ENCODE measurements around the gene CHAC1.

DNA sequence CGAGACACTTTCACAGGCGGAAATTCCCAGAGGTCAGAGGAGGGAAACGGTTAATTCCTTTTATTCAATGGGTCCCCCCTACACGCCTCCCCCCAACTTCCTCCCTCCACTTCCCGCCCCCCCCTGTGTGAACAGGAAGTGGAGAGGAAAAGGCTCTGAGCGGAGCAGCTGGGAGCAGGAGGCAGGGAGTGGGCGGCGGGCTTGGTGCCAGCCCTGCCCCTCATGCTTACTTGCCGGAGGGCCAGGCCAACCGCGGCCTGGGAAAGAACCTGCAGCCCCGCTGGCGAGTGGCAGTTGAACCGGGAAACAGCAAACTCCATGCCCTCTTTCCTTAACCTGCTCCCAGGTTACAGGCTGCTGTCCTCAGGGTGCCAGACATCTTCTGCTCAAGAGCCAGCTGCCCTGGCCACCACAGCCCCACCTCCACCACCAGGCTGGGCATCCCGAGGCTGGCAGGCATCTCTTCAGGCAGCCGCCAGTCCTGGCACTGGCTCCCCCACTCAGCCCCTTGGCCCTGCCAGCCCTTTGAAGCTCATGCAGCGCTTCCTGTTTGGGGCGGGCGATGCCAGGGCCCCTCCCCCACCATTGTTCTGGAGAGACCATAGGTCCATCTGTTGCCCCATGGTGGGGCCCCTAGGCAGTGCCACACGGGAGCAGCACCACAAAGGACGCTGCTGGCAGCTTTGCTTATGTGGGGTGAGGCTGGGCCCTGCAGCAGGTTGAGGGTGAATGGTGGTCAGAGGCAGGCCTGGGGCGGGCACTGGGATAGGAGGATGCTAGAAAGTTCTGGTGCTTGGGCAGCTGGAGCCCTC, 46.1 kb upstream of the CHAC1 start:
- TF ChIP-seq, protein P1, sequence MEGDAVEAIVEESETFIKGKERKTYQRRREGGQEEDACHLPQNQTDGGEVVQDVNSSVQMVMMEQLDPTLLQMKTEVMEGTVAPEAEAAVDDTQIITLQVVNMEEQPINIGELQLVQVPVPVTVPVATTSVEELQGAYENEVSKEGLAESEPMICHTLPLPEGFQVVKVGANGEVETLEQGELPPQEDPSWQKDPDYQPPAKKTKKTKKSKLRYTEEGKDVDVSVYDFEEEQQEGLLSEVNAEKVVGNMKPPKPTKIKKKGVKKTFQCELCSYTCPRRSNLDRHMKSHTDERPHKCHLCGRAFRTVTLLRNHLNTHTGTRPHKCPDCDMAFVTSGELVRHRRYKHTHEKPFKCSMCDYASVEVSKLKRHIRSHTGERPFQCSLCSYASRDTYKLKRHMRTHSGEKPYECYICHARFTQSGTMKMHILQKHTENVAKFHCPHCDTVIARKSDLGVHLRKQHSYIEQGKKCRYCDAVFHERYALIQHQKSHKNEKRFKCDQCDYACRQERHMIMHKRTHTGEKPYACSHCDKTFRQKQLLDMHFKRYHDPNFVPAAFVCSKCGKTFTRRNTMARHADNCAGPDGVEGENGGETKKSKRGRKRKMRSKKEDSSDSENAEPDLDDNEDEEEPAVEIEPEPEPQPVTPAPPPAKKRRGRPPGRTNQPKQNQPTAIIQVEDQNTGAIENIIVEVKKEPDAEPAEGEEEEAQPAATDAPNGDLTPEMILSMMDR (conservative IDR thresholded peaks at IDR 0.05; ENCODE audit: low read length), result 0 out of 2 replicates have a peak, but pooled peaks have one; percentile 11
- TF ChIP-seq EZH2phosphoT487 (IDR thresholded peaks at IDR 0.05; ENCODE audit: borderline replicate concordance), result no peak
